GM23338 (cell line): ENCODE data around the gene DDX23. TPM values are rescaled to one million over a fixed set of nuclear protein-coding genes. Genes with fewer than 3 reads are reported as not detected.

Experiments used
- ATAC-seq: fragments of 200-7000 bp; cut with Tn5 transposase; 3 replicates; pipeline ENCODE4 v1.9.1; 2020
- DNase-seq: peaks from one replicate; pipeline ENCODE4 v3.0.0-alpha.2; 2015; ENCODE audit warnings: low spot score
- H2AFZ ChIP-seq: fragments of 200-600 bp; sonication (generic); 2 replicates; pipeline ENCODE4 v1.8.0; 2016; ENCODE audit warnings: antibody characterized with exemption, mild to moderate bottlenecking, moderate library complexity
- H3F3A ChIP-seq: fragments of 200-600 bp; sonication (generic); replicated peaks from 2 replicates; pipeline ENCODE4 v1.8.0; 2017; ENCODE audit warnings: antibody characterized with exemption, mixed run types, low read depth
- H3K27ac ChIP-seq: fragments of 200-600 bp; sonication (generic); 2 replicates; pipeline ENCODE4 v1.6.1; 2016; ENCODE audit warnings: low read depth
- H3K27me3 ChIP-seq: fragments of 200-600 bp; sonication (generic); 2 replicates; pipeline ENCODE4 v1.8.0; 2016; ENCODE audit warnings: mild to moderate bottlenecking, mixed run types, moderate library complexity; ENCODE audit not compliant: insufficient read depth
- H3K36me3 ChIP-seq: fragments of 200-600 bp; sonication (generic); 2 replicates; pipeline ENCODE4 v1.8.0; 2016; ENCODE audit warnings: mild to moderate bottlenecking; ENCODE audit not compliant: insufficient read depth
- H3K4me1 ChIP-seq: fragments of 200-600 bp; sonication (generic); 2 replicates; pipeline ENCODE4 v1.8.0; 2016; ENCODE audit warnings: mild to moderate bottlenecking, moderate library complexity; ENCODE audit not compliant: insufficient read depth
- H3K4me2 ChIP-seq: fragments of 200-600 bp; sonication (generic); 2 replicates; pipeline ENCODE4 v1.7.1; 2017; ENCODE audit warnings: mixed run types
- H3K4me3 ChIP-seq: fragments of 200-600 bp; sonication (generic); 2 replicates; pipeline ENCODE4 v1.6.1; 2016; ENCODE audit warnings: mixed run types
- H3K79me2 ChIP-seq: fragments of 200-600 bp; sonication (generic); replicated peaks from 2 replicates; pipeline ENCODE4 v1.8.0; 2017; ENCODE audit warnings: mild to moderate bottlenecking; ENCODE audit not compliant: insufficient read depth
- H3K9me2 ChIP-seq: fragments of 200-600 bp; sonication (generic); 2 replicates; pipeline ENCODE4 v1.8.0; 2017; ENCODE audit not compliant: insufficient read depth
- H4K20me1 ChIP-seq: fragments of 200-600 bp; sonication (generic); replicated peaks from 2 replicates; pipeline ENCODE4 v1.8.0; 2017; ENCODE audit warnings: mild to moderate bottlenecking; ENCODE audit not compliant: insufficient read depth
- H3K27ac Mint-ChIP-seq: 2 replicates; pipeline ENCODE4 v1.8.0; 2020; ENCODE audit warnings: inconsistent platforms, mild to moderate bottlenecking, moderate library complexity, mixed read lengths
- H3K27me3 Mint-ChIP-seq: 3 replicates; pipeline ENCODE4 v1.8.0; 2022; ENCODE audit warnings: low read depth, mild to moderate bottlenecking, moderate library complexity, mixed read lengths, inconsistent platforms; ENCODE audit not compliant: insufficient read depth, poor library complexity
- H3K36me3 Mint-ChIP-seq: 3 replicates; pipeline ENCODE4 v1.8.0; 2021; ENCODE audit warnings: low read depth, mild to moderate bottlenecking, inconsistent platforms, moderate library complexity, mixed read lengths
- H3K4me1 Mint-ChIP-seq: 3 replicates; pipeline ENCODE4 v1.8.0; 2020; ENCODE audit warnings: mild to moderate bottlenecking, inconsistent platforms, mixed read lengths
- H3K4me3 Mint-ChIP-seq: 3 replicates; pipeline ENCODE4 v1.8.0; 2021; ENCODE audit warnings: moderate library complexity, mild to moderate bottlenecking, inconsistent platforms, mixed read lengths
- H3K9me3 Mint-ChIP-seq: 3 replicates; pipeline ENCODE4 v1.8.0; 2020; ENCODE audit warnings: moderate library complexity, mild to moderate bottlenecking, inconsistent platforms, mixed read lengths
- CREB1 ChIP-seq: fragments of 250-450 bp; sonication (Bioruptor Pico); IDR thresholded peaks from 2 replicates; pipeline ENCODE4 v1.5.0; 2020; ENCODE audit warnings: low read depth, mild to moderate bottlenecking, moderate library complexity
- EZH2 ChIP-seq: fragments of 200-600 bp; sonication (generic); IDR thresholded peaks from one replicate; pipeline ENCODE4 v1.8.0; 2017; ENCODE audit warnings: antibody characterized with exemption, mild to moderate bottlenecking, low read depth; ENCODE audit not compliant: unreplicated experiment
- EZH2phosphoT487 ChIP-seq: fragments of 200-600 bp; sonication (generic); IDR thresholded peaks from one replicate; pipeline ENCODE4 v1.8.1; 2018; ENCODE audit warnings: antibody characterized with exemption; ENCODE audit not compliant: unreplicated experiment
- JUNB ChIP-seq: IDR thresholded peaks from one replicate; pipeline ENCODE4 v1.6.1; 2016; ENCODE audit warnings: antibody characterized with exemption; ENCODE audit not compliant: unreplicated experiment
- NANOG ChIP-seq: IDR thresholded peaks from 2 replicates; pipeline ENCODE4 v1.6.1; 2016; ENCODE audit warnings: antibody characterized with exemption, borderline replicate concordance
- POLR2AphosphoS5 ChIP-seq: IDR thresholded peaks from 2 replicates; pipeline ENCODE4 v1.6.1; 2016; ENCODE audit warnings: antibody characterized with exemption, low read depth
- STAT1 ChIP-seq: IDR thresholded peaks from one replicate; pipeline ENCODE4 v1.6.1; 2016; ENCODE audit warnings: antibody characterized with exemption; ENCODE audit not compliant: unreplicated experiment
- ZNF114 ChIP-seq: fragments of 250-450 bp; sonication (Bioruptor Pico); IDR thresholded peaks from 2 replicates; pipeline ENCODE4 v1.5.0; 2020; ENCODE audit warnings: mild to moderate bottlenecking, moderate library complexity
- ZNF331 ChIP-seq: fragments of 250-450 bp; sonication (Bioruptor Pico); IDR thresholded peaks from 2 replicates; pipeline ENCODE4 v1.5.0; 2020; ENCODE audit warnings: low read depth, mild to moderate bottlenecking, moderate library complexity
- polyA plus RNA-seq: library from polyadenylated mRNA; unstranded; fragments of >200 nt; fragmentation: Nextera tagmentation; extraction: Ambion mirVana; gene quantifications from 2 replicates; pipeline ENCODE4 v1.2.1, GENCODE V29; 2016
- total RNA-seq: library from RNA; depleted of rRNA; stranded (reverse); fragments of >200 nt; shearing (Covaris generic); gene quantifications from 2 replicates; pipeline ENCODE4 v1.2.3, GENCODE V29; 2014
- TF ChIP-seq, protein P1 (sequence below): IDR thresholded peaks from 2 replicates; pipeline ENCODE4 v1.6.1; 2016; ENCODE audit warnings: antibody characterized with exemption
- TF ChIP-seq, protein P2 (sequence below): IDR thresholded peaks from one replicate; pipeline ENCODE4 v1.6.1; 2018; ENCODE audit warnings: antibody characterized with exemption; ENCODE audit not compliant: unreplicated experiment
- TF ChIP-seq, protein P3 (sequence below): fragments of 250-450 bp; sonication (Bioruptor Pico); IDR thresholded peaks from 2 replicates; pipeline ENCODE4 v1.5.0; 2020; ENCODE audit warnings: mild to moderate bottlenecking, moderate library complexity
- TF ChIP-seq, protein P4 (sequence below), 2 experiments: fragments of 200-600 bp in 1 of 2; sonication (generic) in 1 of 2; conservative IDR thresholded peaks; 2 replicates each; pipeline versions ENCODE4 v1.5.1 to v1.6.1; 2016 to 2017; ENCODE audit warnings: antibody characterized with exemption in 2 of 2, low read depth in 2 of 2, mild to moderate bottlenecking in 2 of 2, moderate library complexity in 1 of 2

DDX23 gene
- total and polyA plus RNA-seq, 2 experiments from 2014 or later, result 31.7 to 78.5 TPM

DNA sequence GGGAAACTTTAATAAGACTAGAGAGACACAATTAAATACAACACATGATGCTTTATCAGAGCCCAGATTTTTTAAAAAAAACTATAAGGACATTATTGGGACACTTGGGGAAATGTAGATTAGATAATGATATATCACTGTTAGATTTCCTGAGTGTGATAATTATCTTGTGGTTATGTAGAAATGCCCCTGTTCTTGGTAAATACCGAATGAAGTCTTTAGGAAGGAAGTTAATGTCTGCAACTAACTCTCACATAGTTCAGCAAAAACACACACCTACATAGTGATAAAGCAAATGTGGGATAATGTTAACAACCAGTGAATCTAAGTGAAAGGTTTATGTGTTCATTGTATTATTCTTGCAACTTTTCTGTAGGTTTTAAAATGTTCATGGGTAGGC is 48.3 kb downstream of the DDX23 start:
- no peak overlapping the region for H3K4me2 ChIP-seq
- H3K27ac Mint-ChIP-seq, result no peak overlapping the region
- no peak for TF ChIP-seq EZH2
- no peak for TF ChIP-seq ZNF114 (CRISPR knock-in tag)
- no peak for TF ChIP-seq ZNF331 (CRISPR knock-in tag)
- no peak for TF ChIP-seq CREB1 (CRISPR knock-in tag)
- TF ChIP-seq STAT1, result no peak
- TF ChIP-seq, protein P1, sequence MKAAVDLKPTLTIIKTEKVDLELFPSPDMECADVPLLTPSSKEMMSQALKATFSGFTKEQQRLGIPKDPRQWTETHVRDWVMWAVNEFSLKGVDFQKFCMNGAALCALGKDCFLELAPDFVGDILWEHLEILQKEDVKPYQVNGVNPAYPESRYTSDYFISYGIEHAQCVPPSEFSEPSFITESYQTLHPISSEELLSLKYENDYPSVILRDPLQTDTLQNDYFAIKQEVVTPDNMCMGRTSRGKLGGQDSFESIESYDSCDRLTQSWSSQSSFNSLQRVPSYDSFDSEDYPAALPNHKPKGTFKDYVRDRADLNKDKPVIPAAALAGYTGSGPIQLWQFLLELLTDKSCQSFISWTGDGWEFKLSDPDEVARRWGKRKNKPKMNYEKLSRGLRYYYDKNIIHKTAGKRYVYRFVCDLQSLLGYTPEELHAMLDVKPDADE, result no peak
- TF ChIP-seq, protein P2, sequence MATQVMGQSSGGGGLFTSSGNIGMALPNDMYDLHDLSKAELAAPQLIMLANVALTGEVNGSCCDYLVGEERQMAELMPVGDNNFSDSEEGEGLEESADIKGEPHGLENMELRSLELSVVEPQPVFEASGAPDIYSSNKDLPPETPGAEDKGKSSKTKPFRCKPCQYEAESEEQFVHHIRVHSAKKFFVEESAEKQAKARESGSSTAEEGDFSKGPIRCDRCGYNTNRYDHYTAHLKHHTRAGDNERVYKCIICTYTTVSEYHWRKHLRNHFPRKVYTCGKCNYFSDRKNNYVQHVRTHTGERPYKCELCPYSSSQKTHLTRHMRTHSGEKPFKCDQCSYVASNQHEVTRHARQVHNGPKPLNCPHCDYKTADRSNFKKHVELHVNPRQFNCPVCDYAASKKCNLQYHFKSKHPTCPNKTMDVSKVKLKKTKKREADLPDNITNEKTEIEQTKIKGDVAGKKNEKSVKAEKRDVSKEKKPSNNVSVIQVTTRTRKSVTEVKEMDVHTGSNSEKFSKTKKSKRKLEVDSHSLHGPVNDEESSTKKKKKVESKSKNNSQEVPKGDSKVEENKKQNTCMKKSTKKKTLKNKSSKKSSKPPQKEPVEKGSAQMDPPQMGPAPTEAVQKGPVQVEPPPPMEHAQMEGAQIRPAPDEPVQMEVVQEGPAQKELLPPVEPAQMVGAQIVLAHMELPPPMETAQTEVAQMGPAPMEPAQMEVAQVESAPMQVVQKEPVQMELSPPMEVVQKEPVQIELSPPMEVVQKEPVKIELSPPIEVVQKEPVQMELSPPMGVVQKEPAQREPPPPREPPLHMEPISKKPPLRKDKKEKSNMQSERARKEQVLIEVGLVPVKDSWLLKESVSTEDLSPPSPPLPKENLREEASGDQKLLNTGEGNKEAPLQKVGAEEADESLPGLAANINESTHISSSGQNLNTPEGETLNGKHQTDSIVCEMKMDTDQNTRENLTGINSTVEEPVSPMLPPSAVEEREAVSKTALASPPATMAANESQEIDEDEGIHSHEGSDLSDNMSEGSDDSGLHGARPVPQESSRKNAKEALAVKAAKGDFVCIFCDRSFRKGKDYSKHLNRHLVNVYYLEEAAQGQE, result no peak
- TF ChIP-seq, protein P3, sequence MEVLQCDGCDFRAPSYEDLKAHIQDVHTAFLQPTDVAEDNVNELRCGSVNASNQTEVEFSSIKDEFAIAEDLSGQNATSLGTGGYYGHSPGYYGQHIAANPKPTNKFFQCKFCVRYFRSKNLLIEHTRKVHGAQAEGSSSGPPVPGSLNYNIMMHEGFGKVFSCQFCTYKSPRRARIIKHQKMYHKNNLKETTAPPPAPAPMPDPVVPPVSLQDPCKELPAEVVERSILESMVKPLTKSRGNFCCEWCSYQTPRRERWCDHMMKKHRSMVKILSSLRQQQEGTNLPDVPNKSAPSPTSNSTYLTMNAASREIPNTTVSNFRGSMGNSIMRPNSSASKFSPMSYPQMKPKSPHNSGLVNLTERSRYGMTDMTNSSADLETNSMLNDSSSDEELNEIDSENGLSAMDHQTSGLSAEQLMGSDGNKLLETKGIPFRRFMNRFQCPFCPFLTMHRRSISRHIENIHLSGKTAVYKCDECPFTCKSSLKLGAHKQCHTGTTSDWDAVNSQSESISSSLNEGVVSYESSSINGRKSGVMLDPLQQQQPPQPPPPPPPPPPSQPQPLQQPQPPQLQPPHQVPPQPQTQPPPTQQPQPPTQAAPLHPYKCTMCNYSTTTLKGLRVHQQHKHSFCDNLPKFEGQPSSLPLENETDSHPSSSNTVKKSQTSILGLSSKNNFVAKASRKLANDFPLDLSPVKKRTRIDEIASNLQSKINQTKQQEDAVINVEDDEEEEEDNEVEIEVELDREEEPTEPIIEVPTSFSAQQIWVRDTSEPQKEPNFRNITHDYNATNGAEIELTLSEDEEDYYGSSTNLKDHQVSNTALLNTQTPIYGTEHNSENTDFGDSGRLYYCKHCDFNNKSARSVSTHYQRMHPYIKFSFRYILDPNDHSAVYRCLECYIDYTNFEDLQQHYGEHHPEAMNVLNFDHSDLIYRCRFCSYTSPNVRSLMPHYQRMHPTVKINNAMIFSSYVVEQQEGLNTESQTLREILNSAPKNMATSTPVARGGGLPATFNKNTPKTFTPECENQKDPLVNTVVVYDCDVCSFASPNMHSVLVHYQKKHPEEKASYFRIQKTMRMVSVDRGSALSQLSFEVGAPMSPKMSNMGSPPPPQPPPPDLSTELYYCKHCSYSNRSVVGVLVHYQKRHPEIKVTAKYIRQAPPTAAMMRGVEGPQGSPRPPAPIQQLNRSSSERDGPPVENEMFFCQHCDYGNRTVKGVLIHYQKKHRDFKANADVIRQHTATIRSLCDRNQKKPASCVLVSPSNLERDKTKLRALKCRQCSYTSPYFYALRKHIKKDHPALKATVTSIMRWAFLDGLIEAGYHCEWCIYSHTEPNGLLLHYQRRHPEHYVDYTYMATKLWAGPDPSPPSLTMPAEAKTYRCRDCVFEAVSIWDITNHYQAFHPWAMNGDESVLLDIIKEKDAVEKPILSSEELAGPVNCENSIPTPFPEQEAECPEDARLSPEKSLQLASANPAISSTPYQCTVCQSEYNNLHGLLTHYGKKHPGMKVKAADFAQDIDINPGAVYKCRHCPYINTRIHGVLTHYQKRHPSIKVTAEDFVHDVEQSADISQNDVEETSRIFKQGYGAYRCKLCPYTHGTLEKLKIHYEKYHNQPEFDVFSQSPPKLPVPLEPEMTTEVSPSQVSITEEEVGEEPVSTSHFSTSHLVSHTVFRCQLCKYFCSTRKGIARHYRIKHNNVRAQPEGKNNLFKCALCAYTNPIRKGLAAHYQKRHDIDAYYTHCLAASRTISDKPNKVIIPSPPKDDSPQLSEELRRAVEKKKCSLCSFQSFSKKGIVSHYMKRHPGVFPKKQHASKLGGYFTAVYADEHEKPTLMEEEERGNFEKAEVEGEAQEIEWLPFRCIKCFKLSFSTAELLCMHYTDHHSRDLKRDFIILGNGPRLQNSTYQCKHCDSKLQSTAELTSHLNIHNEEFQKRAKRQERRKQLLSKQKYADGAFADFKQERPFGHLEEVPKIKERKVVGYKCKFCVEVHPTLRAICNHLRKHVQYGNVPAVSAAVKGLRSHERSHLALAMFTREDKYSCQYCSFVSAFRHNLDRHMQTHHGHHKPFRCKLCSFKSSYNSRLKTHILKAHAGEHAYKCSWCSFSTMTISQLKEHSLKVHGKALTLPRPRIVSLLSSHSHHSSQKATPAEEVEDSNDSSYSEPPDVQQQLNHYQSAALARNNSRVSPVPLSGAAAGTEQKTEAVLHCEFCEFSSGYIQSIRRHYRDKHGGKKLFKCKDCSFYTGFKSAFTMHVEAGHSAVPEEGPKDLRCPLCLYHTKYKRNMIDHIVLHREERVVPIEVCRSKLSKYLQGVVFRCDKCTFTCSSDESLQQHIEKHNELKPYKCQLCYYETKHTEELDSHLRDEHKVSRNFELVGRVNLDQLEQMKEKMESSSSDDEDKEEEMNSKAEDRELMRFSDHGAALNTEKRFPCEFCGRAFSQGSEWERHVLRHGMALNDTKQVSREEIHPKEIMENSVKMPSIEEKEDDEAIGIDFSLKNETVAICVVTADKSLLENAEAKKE (CRISPR knock-in tag), result no peak
- no peak for TF ChIP-seq JUNB
- no peak for TF ChIP-seq POLR2AphosphoS5
- TF ChIP-seq NANOG, result no peak
- TF ChIP-seq, protein P4, sequence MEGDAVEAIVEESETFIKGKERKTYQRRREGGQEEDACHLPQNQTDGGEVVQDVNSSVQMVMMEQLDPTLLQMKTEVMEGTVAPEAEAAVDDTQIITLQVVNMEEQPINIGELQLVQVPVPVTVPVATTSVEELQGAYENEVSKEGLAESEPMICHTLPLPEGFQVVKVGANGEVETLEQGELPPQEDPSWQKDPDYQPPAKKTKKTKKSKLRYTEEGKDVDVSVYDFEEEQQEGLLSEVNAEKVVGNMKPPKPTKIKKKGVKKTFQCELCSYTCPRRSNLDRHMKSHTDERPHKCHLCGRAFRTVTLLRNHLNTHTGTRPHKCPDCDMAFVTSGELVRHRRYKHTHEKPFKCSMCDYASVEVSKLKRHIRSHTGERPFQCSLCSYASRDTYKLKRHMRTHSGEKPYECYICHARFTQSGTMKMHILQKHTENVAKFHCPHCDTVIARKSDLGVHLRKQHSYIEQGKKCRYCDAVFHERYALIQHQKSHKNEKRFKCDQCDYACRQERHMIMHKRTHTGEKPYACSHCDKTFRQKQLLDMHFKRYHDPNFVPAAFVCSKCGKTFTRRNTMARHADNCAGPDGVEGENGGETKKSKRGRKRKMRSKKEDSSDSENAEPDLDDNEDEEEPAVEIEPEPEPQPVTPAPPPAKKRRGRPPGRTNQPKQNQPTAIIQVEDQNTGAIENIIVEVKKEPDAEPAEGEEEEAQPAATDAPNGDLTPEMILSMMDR (conservative IDR thresholded peaks at IDR 0.05; ENCODE audit: low read depth in 2 of 2), result no peak
- no peak for TF ChIP-seq EZH2phosphoT487
- H3K27me3 ChIP-seq, result no peaks in the 10 kb centered on the region
- H3K36me3 Mint-ChIP-seq, result no peaks in the 10 kb centered on the region
- H3K4me3 ChIP-seq, result no peak overlapping the region
- DNase-seq (no peak), ATAC-seq (no peak)
- H3K36me3 ChIP-seq, result no peaks in the 10 kb centered on the region
- no peaks in the 10 kb centered on the region for H3F3A ChIP-seq
- peaks cover 7% of the 10 kb centered on the region for H3K27me3 Mint-ChIP-seq
- no peak overlapping the region for H3K4me3 Mint-ChIP-seq
- H4K20me1 ChIP-seq, result no peaks in the 10 kb centered on the region
- no peak overlapping the region for H2AFZ ChIP-seq
- no peak overlapping the region for H3K27ac ChIP-seq
- no peaks in the 10 kb centered on the region for H3K9me3 Mint-ChIP-seq
- H3K79me2 ChIP-seq, result no peaks in the 10 kb centered on the region
- no peaks in the 10 kb centered on the region for H3K9me2 ChIP-seq
- no peaks in the 10 kb centered on the region for H3K4me1 ChIP-seq
- H3K4me1 Mint-ChIP-seq, result no peaks in the 10 kb centered on the region
